Spleen (tissue), 11 donors: ENCODE measurements around the gene SOX13. TPM values are rescaled to one million over a fixed set of nuclear protein-coding genes. Genes with fewer than 3 reads are reported as not detected.
A peak's percentile ranks its signal among the peaks of the same experiment; 100 is the strongest.

Source experiments
- DNase-seq: peaks from one replicate; pipeline ENCODE4 v3.0.0-alpha.2; 2020
- H3K27ac ChIP-seq, 8 donors: fragments of 200-600 bp; sonication (generic) in 7 of 8; 1 replicate in 4 of 8; 2 replicates in 4 of 8; pipeline versions ENCODE4 v1.5.0 to v1.8.0; 2016 to 2021; ENCODE audit warnings: inconsistent platforms in 4 of 8, mild to moderate bottlenecking in 4 of 8, moderate library complexity in 1 of 8
- H3K27me3 ChIP-seq, 7 donors: fragments of 200-600 bp; sonication (generic) in 6 of 7; replicated peaks in 1 of 7; 1 replicate in 4 of 7; 2 replicates in 3 of 7; pipeline versions ENCODE4 v1.5.0 to v1.8.0; 2016 to 2021; ENCODE audit warnings: inconsistent platforms in 3 of 7, mild to moderate bottlenecking in 1 of 7
- H3K36me3 ChIP-seq, 6 donors: fragments of 200-600 bp; sonication (generic) in 5 of 6; 1 replicate in 4 of 6; 2 replicates in 2 of 6; pipeline versions ENCODE4 v1.5.0 to v1.8.0; 2016 to 2021; ENCODE audit warnings: inconsistent platforms in 2 of 6
- H3K4me1 ChIP-seq, 6 donors: fragments of 200-600 bp; sonication (generic) in 5 of 6; 1 replicate in 3 of 6; 2 replicates in 3 of 6; pipeline versions ENCODE4 v1.5.0 to v1.8.0; 2016 to 2021; ENCODE audit warnings: inconsistent platforms in 3 of 6
- H3K4me3 ChIP-seq, 8 donors: fragments of 200-600 bp; sonication (generic) in 7 of 8; 1 replicate in 4 of 8; 2 replicates in 4 of 8; pipeline versions ENCODE4 v1.5.0 to v1.8.0; 2016 to 2021; ENCODE audit warnings: inconsistent platforms in 4 of 8, mild to moderate bottlenecking in 4 of 8, moderate library complexity in 2 of 8
- H3K9me3 ChIP-seq, 8 donors: fragments of 200-600 bp; sonication (generic) in 7 of 8; 1 replicate in 4 of 8; 2 replicates in 4 of 8; pipeline versions ENCODE4 v1.5.0 to v1.8.0; 2016 to 2021; ENCODE audit warnings: inconsistent platforms in 4 of 8
- CTCF ChIP-seq, 11 experiments: fragments of 200-600 bp in 7 of 11; fragments of 450-650 bp in 4 of 11; sonication (generic) in 4 of 11; IDR thresholded peaks in 8 of 11; conservative IDR thresholded peaks in 3 of 11; 1 replicate in 7 of 11; 2 replicates in 4 of 11; pipeline versions ENCODE4 v1.4.0 to v1.8.0; 2016 to 2021; ENCODE audit warnings: antibody characterized with exemption in 11 of 11, inconsistent platforms in 4 of 11, mild to moderate bottlenecking in 1 of 11
- POLR2A ChIP-seq, 3 donors: fragments of 450-650 bp; IDR thresholded peaks; one replicate each; pipeline ENCODE4 v1.5.1; 2017; ENCODE audit warnings: antibody characterized with exemption in 3 of 3, mild to moderate bottlenecking in 1 of 3
- POLR2AphosphoS5 ChIP-seq, 3 donors: sonication (generic); formaldehyde crosslinking; IDR thresholded peaks; one replicate each; pipeline ENCODE4 v1.5.1; 2017; ENCODE audit warnings: antibody characterized with exemption in 3 of 3
- WGBS, 5 donors: extraction: QIAGEN DNeasy Blood & Tissue Kit in 3 of 5; methylation state at CpG; one replicate each; pipeline versions ENCODE4 v1.1.5 to v1.1.7; 2013 to 2018; 5-methylcytosine and 5-hydroxymethylcytosine counted together
- intact Hi-C: fragments of 100-400 bp; cut with DNase I; formaldehyde crosslinking; loops from one replicate; pipeline ENCODE4 v1.15.0; 2023; ENCODE audit warnings: low total_unique reads
- polyA plus RNA-seq, 3 donors: library from polyadenylated mRNA; stranded (reverse); fragments of 200-250 nt; gene quantifications; one replicate each; pipeline ENCODE4 v1.2.1, GENCODE V29; 2013
- total RNA-seq, 7 donors: library from RNA; depleted of rRNA in 3 of 7; stranded (reverse); fragments of >200 nt in 3 of 7; fragmentation: NEBNext Ultra II Directional in 4 of 7; extraction: Animal tissue kit (Norgen Biotek cat#: 25700) in 4 of 7; gene quantifications; one replicate each; pipeline versions ENCODE4 v1.1.0 to v1.2.1, GENCODE V29; 2016 to 2021
- donor health status: healthy with polysubstance abuse.
- donor health status: DM: no; HTN: no; CAD: no; lungs with moderate emphysema.
- donor health status: DM: no; HTN: no; CAD: no.
- donor health status: Bipolar disorder and iron deficiency.
- donor health status: healthy.
- donor health status: DM: no; HTN: no; CAD: no.
- donor health status: DM: yes; HTN: yes; CAD: no.

The SOX13 gene
- total and polyA plus RNA-seq, 10 donors = 2.0 to 28.7 (median 18.0) TPM

GRCh38 chr1:204161609-204162493, 88.9 kb downstream of the SOX13 start:
- no peak for DNase-seq
- intact Hi-C loops = loop anchor here (5.0 kb wide), 2 partner anchors 45 to 200 kb away; no protein-coding TSS in a partner anchor
- H3K27me3 ChIP-seq = peaks cover 0 to 39% (median 0%) of the 10 kb centered on the region in 7 donors
- H3K9me3 ChIP-seq = peaks cover 0 to under 1% (median 0%) of the 10 kb centered on the region in 8 donors
- H3K27ac ChIP-seq = no peak overlapping the region
- WGBS, 5 donors = 53 to 80% (median 73%) methylated on average over 14 of the region's 14 CpGs
- TF ChIP-seq POLR2A (IDR thresholded peaks at IDR 0.05) = no peak
- TF ChIP-seq CTCF (IDR thresholded peaks at IDR 0.05 in 8 of 11, conservative IDR thresholded peaks at IDR 0.05 in 3 of 11) = no peak
- TF ChIP-seq POLR2AphosphoS5 (IDR thresholded peaks at IDR 0.05) = no peak
- no peaks in the 10 kb centered on the region for H3K36me3 ChIP-seq
- H3K4me3 ChIP-seq = no peak overlapping the region
- H3K4me1 ChIP-seq = peaks cover 0 to 17% (median 3%) of the 10 kb centered on the region in 6 donors

- DNase-seq = peak; percentile 93
- intact Hi-C loops = loop anchor here (5.0 kb wide), 2 partner anchors 45 to 200 kb away; no protein-coding TSS in a partner anchor
- peaks cover 0 to 11% (median 3%) of the 10 kb centered on the region in 6 donors for H3K4me1 ChIP-seq
- TF ChIP-seq POLR2A (IDR thresholded peaks at IDR 0.05) (no peak), CTCF (IDR thresholded peaks at IDR 0.05 in 8 of 11, conservative IDR thresholded peaks at IDR 0.05 in 3 of 11) (peak; percentile 88 to 99 (median 98)), POLR2AphosphoS5 (IDR thresholded peaks at IDR 0.05) (peak in 1 of 3 donors; percentile 51)
- 15 to 18% (median 17%) methylated on average over 7 of the region's 7 CpGs for WGBS, 5 donors
- H3K27me3 ChIP-seq = peaks cover 0 to 38% (median 0%) of the 10 kb centered on the region in 7 donors
- H3K4me3 ChIP-seq = no peak overlapping the region
- H3K27ac ChIP-seq = no peak overlapping the region
- no peaks in the 10 kb centered on the region for H3K36me3 ChIP-seq
- H3K9me3 ChIP-seq = peaks cover 0 to 8% (median 0%) of the 10 kb centered on the region in 8 donors
Observed at GRCh38 chr1:204162494-204163074, 89.7 kb downstream of the SOX13 start.

GRCh38 chr1:204166219-204166618, 93.3 kb downstream of the SOX13 start, which contains the start of gene REN:
Gene REN, minus strand, starts transcription at chr1:204166337. Its CDS starts 44 bp downstream, at chr1:204166293.
- intact Hi-C loops = no loop called here
- Histone ChIP-seq H3K36me3 (no peaks in the 10 kb centered on the region), H3K27me3 (peaks cover 0 to 26% (median 0%) of the 10 kb centered on the region in 7 donors), H3K4me3 (no peak within 1 kb of the TSS), H3K27ac (no peak within 1 kb of the TSS), H3K4me1 (peaks cover 0 to 7% (median 3%) of the 10 kb centered on the region in 6 donors), H3K9me3 (peaks cover 4 to 44% (median 32%) of the 10 kb centered on the region in 8 donors)
- no peak for TF ChIP-seq POLR2A (IDR thresholded peaks at IDR 0.05)
- TF ChIP-seq POLR2AphosphoS5 (IDR thresholded peaks at IDR 0.05) = no peak
- TF ChIP-seq CTCF (IDR thresholded peaks at IDR 0.05 in 8 of 11, conservative IDR thresholded peaks at IDR 0.05 in 3 of 11) = no peak
- 40 to 47% (median 44%) methylated on average over 4 to 5 of the region's 5 CpGs for WGBS, 5 donors
- DNase-seq = no peak
